ENCODE results near the gene MYRIP. TPM values are rescaled to one million over a fixed set of nuclear protein-coding genes. Genes with fewer than 3 reads are reported as not detected.
A peak's percentile ranks its signal among the peaks of the same experiment; 100 is the strongest.

Gene MYRIP
- polyA plus RNA-seq, 3 donors: not detected

DNA sequence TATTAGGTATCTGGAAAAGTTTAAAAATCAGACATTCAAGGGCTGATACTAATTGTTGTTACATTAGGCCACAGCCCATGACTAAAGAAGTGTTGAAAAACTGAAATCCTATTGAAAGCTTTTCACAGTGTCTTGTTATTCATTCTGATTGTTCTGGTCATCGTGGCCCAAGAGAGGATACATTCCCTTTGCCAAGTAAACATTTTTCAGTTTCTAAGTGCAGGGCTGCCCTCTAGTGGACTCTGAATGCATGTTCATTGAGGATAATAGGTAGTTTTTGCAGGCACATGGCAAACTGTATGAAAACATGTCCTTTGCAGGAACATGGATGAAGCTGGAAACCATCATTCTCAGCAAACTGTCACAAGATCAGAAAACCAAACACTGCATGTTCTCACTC is 181.1 kb downstream of the MYRIP start:
- H4K20me1 ChIP-seq (ENCODE audit: insufficient read depth, low read length): no peaks in the 10 kb centered on the region
- H3K79me2 ChIP-seq (ENCODE audit: insufficient read depth, low read length): no peaks in the 10 kb centered on the region
- Mint-ChIP-seq H3K9me3 (peaks cover 2 to 12% (median 7%) of the 10 kb centered on the region in 7 donors), H3K27me3 (ENCODE audit: low read depth in 3 of 3) (peaks cover 0 to 4% (median 0%) of the 10 kb centered on the region in 3 donors), H3K27ac (no peak overlapping the region), H3K4me1 (no peaks in the 10 kb centered on the region), H3K36me3 (no peaks in the 10 kb centered on the region), H3K4me3 (no peak overlapping the region)
- intact Hi-C loops (cut with micrococcal nuclease): no loop called here
- TF ChIP-seq, protein P1, sequence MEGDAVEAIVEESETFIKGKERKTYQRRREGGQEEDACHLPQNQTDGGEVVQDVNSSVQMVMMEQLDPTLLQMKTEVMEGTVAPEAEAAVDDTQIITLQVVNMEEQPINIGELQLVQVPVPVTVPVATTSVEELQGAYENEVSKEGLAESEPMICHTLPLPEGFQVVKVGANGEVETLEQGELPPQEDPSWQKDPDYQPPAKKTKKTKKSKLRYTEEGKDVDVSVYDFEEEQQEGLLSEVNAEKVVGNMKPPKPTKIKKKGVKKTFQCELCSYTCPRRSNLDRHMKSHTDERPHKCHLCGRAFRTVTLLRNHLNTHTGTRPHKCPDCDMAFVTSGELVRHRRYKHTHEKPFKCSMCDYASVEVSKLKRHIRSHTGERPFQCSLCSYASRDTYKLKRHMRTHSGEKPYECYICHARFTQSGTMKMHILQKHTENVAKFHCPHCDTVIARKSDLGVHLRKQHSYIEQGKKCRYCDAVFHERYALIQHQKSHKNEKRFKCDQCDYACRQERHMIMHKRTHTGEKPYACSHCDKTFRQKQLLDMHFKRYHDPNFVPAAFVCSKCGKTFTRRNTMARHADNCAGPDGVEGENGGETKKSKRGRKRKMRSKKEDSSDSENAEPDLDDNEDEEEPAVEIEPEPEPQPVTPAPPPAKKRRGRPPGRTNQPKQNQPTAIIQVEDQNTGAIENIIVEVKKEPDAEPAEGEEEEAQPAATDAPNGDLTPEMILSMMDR (IDR thresholded peaks at IDR 0.05): peak; percentile 68
- H3K9me3 ChIP-seq (replicated peaks in 1 of 2; ENCODE audit: control insufficient read depth in 1 of 2, insufficient read depth in 1 of 2, low read length in 2 of 2): no peaks in the 10 kb centered on the region
- peak in 2 of 3 donors; percentile 8 to 11 for DNase-seq
- WGBS (ENCODE audit: insufficient coverage): 83% methylated on average over 1 of the region's 1 CpG
- H3K4me3 ChIP-seq (replicated peaks in 1 of 3; ENCODE audit: low read depth in 2 of 3, low read length in 3 of 3): no peak overlapping the region
- no peak overlapping the region for H3K4me2 ChIP-seq (replicated peaks; ENCODE audit: extremely low read depth, low read length, poor library complexity, severe bottlenecking)
- no peak overlapping the region for H3K9ac ChIP-seq (ENCODE audit: insufficient read depth, low read length, poor library complexity, severe bottlenecking)
- H3K27me3 ChIP-seq (ENCODE audit: control insufficient read depth in 2 of 2, insufficient read depth in 2 of 2, low read length in 2 of 2): no peaks in the 10 kb centered on the region
- no peak overlapping the region for H3K27ac ChIP-seq (ENCODE audit: low read depth in 1 of 2, low read length in 2 of 2)
- no peaks in the 10 kb centered on the region for H3K4me1 ChIP-seq (ENCODE audit: control insufficient read depth in 1 of 2, insufficient read depth in 2 of 2, low read length in 2 of 2)
- no peak overlapping the region for H2AFZ ChIP-seq (ENCODE audit: insufficient read depth, low read depth, low read length, poor library complexity, severe bottlenecking)
- no peaks in the 10 kb centered on the region for H3K36me3 ChIP-seq (replicated peaks in 1 of 2; ENCODE audit: control insufficient read depth in 1 of 2, insufficient read depth in 2 of 2, low read length in 2 of 2)

DNA sequence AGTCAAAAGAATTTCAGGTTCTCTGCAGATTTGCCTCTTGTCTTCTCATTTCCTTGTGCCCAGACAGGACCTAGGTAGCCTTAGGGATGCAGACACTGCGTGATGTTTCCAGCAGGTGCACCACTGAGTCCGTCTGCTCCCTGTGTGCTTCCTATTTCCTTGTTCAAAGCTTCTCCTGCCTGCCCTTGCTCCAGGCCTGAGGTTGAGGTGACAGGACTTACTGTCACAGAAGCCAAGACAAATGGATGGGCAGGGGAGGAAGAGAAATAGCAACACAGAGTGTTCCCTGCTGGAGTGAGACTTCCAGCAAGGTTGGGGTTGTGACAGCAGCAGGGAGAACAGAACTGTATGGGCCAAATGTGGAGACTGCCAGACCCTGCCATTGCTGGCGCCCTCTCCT is 199.4 kb downstream of the MYRIP start:
- no peaks in the 10 kb centered on the region for H3K4me1 Mint-ChIP-seq
- 77% methylated on average over 3 of the region's 3 CpGs for WGBS (ENCODE audit: insufficient coverage)
- H3K4me3 Mint-ChIP-seq: no peak overlapping the region
- H3K9ac ChIP-seq (ENCODE audit: insufficient read depth, low read length, poor library complexity, severe bottlenecking): no peak overlapping the region
- peaks cover 0 to 8% (median 0%) of the 10 kb centered on the region in 7 donors for H3K9me3 Mint-ChIP-seq
- no peaks in the 10 kb centered on the region for H3K9me3 ChIP-seq (replicated peaks in 1 of 2; ENCODE audit: control insufficient read depth in 1 of 2, insufficient read depth in 1 of 2, low read length in 2 of 2)
- no peaks in the 10 kb centered on the region for H4K20me1 ChIP-seq (ENCODE audit: insufficient read depth, low read length)
- no peak overlapping the region for H3K27ac ChIP-seq (ENCODE audit: low read depth in 1 of 2, low read length in 2 of 2)
- H2AFZ ChIP-seq (ENCODE audit: insufficient read depth, low read depth, low read length, poor library complexity, severe bottlenecking): no peak overlapping the region
- H3K79me2 ChIP-seq (ENCODE audit: insufficient read depth, low read length): no peaks in the 10 kb centered on the region
- H3K27me3 ChIP-seq (ENCODE audit: control insufficient read depth in 2 of 2, insufficient read depth in 2 of 2, low read length in 2 of 2): no peaks in the 10 kb centered on the region
- no peaks in the 10 kb centered on the region for H3K36me3 Mint-ChIP-seq
- no peak overlapping the region for H3K27ac Mint-ChIP-seq
- no peak overlapping the region for H3K4me2 ChIP-seq (replicated peaks; ENCODE audit: extremely low read depth, low read length, poor library complexity, severe bottlenecking)
- TF ChIP-seq, protein P1 (IDR thresholded peaks at IDR 0.05): no peak
- no peak for DNase-seq
- no peak overlapping the region for H3K4me3 ChIP-seq (replicated peaks in 1 of 3; ENCODE audit: low read depth in 2 of 3, low read length in 3 of 3)
- H3K36me3 ChIP-seq (replicated peaks in 1 of 2; ENCODE audit: control insufficient read depth in 1 of 2, insufficient read depth in 2 of 2, low read length in 2 of 2): no peaks in the 10 kb centered on the region
- no peaks in the 10 kb centered on the region for H3K4me1 ChIP-seq (ENCODE audit: control insufficient read depth in 1 of 2, insufficient read depth in 2 of 2, low read length in 2 of 2)
- H3K27me3 Mint-ChIP-seq (ENCODE audit: low read depth in 3 of 3): peaks cover 1 to 3% (median 2%) of the 10 kb centered on the region in 3 donors
- intact Hi-C loops (cut with micrococcal nuclease): no loop called here
